Bronchial epithelial cell (primary cell): Measurements from ENCODE around the gene SEBOX. TPM values are rescaled to one million over a fixed set of nuclear protein-coding genes. Genes with fewer than 3 reads are reported as not detected.
A peak's percentile ranks its signal among the peaks of the same experiment; 100 is the strongest.

Source experiments
- DNase-seq: peaks from one replicate; pipeline ENCODE4 v3.0.0-alpha.2; 2010; ENCODE audit warnings: low read depth
- FAIRE-seq: peaks from 2 replicates; lab custom pipeline; 2011; peaks lifted over from hg19 to GRCh38; lab: Jason Lieb, UNC
- H3K27me3 ChIP-seq: 2 replicates; pipeline ENCODE4 v1.5.1; 2011; ENCODE audit warnings: low read length; ENCODE audit not compliant: control insufficient read depth, insufficient read depth
- H3K36me3 ChIP-seq: 2 replicates; pipeline ENCODE4 v1.5.1; 2011; ENCODE audit warnings: low read length; ENCODE audit not compliant: control insufficient read depth, insufficient read depth
- H3K4me3 ChIP-seq: 2 replicates; pipeline ENCODE4 v1.5.1; 2011; ENCODE audit warnings: mild to moderate bottlenecking, low read depth, low read length, control low read depth
- total RNA-seq: library from RNA; depleted of rRNA; stranded (reverse); fragments of >200 nt; gene quantifications from 2 replicates; pipeline ENCODE4 v1.2.1, GENCODE V29; 2014
- TF ChIP-seq, protein P1 (sequence below): IDR thresholded peaks from 2 replicates; pipeline ENCODE4 v1.5.1; 2011; ENCODE audit warnings: mild to moderate bottlenecking, moderate library complexity, low read length, control low read depth, inconsistent platforms; ENCODE audit not compliant: insufficient read depth, severe bottlenecking

SEBOX gene
- total RNA-seq, 1 donor from 2014 or later = not detected

DNA sequence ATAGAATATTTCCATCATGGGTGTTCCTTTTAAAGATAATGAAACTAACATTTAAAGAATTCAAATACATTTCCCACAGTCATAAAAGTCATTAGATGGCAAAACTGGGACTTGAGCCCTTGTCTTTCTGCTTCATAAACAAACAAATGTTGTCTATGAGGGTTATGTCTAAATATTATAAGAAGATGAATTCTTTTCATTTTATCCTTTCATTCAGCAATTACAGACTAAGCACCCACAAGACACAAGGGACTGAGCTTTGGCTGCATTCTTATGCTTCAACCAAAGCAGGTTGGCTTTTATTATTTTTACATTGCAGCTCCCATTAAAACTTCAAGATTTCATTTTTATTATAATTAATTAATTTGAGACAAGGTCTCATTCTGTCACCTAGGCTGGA, 21.4 kb upstream of the SEBOX start:
- FAIRE-seq (no peak), DNase-seq (no peak)
- Histone ChIP-seq H3K36me3 (no peaks in the 10 kb centered on the region), H3K4me3 (no peak overlapping the region), H3K27me3 (peaks cover 4% of the 10 kb centered on the region)
- TF ChIP-seq, protein P1, sequence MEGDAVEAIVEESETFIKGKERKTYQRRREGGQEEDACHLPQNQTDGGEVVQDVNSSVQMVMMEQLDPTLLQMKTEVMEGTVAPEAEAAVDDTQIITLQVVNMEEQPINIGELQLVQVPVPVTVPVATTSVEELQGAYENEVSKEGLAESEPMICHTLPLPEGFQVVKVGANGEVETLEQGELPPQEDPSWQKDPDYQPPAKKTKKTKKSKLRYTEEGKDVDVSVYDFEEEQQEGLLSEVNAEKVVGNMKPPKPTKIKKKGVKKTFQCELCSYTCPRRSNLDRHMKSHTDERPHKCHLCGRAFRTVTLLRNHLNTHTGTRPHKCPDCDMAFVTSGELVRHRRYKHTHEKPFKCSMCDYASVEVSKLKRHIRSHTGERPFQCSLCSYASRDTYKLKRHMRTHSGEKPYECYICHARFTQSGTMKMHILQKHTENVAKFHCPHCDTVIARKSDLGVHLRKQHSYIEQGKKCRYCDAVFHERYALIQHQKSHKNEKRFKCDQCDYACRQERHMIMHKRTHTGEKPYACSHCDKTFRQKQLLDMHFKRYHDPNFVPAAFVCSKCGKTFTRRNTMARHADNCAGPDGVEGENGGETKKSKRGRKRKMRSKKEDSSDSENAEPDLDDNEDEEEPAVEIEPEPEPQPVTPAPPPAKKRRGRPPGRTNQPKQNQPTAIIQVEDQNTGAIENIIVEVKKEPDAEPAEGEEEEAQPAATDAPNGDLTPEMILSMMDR = no peak

DNA sequence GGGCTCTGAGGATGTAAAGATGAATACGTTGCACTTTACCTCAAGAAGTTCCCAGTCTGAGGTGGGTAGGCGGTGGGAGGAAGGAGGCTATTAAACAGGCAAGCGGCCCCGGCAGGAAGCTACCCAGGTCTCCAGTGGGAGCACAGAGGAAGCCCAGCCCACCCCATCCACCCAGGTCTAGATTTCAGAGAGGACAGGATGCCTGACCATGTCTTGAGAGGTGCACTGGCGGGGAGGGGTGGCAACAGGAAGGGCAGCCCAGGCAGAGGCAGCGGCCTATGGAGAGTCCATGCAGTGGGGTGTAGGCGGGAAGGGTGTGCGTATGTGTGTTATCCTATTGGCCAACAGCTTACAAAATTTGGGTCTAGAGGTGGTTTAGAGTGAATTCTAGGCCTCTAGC, 20.4 kb upstream of the SEBOX start:
- no peak overlapping the region for H3K4me3 ChIP-seq

DNA sequence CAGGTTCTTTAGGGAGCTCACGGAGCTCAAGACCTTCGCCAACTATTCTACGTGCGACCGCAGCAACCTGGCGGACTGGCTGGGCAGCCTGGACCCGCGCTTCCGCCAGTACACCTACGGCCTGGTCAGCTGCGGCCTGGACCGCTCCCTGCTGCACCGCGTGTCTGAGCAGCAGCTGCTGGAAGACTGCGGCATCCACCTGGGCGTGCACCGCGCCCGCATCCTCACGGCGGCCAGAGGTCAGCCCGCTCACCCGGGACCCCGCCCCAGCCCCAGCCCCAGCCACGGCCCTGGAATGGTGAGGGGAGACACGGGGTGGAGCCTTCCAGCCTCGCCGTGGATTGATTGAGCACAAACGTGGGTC, 20.0 kb upstream of the SEBOX start:
- FAIRE-seq = no peak
- TF ChIP-seq, protein P1 = no peak
- no peak for DNase-seq

More for the DNA sequence above, 20.4 kb upstream of the SEBOX start:
- Histone ChIP-seq H3K36me3 (no peaks in the 10 kb centered on the region), H3K27me3 (peaks cover 6% of the 10 kb centered on the region)
- DNase-seq = no peak
- FAIRE-seq = no peak
- TF ChIP-seq, protein P1 = no peak

DNA sequence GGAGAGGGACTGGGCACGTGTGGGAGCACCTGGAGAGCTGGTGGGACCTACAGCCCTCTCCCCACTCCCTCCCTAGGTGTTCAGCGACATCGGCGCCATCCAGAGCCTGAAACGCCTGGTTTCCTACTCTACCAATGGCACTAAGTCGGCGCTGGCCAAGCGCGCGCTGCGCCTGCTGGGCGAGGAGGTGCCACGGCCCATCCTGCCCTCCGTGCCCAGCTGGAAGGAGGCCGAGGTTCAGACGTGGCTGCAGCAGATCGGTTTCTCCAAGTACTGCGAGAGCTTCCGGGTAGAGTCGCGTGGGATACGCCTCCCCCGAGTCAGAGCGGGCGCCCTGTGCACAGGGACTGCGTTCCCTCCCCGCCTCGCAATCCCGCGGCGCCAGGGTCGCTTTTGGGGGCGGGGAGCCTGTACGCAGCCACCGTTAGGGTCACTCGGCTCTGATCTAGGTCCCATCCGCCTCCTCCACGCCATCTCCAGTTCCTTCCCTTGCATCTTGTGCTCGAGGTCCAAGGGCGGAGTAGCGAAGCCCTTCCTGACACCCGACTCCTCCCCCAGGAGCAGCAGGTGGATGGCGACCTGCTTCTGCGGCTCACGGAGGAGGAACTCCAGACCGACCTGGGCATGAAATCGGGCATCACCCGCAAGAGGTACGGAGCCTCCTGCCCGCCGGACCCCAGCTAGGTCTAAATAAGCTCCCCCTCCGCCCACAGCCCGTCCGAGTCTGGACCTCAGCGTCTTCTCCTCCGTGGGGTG, 19.5 kb upstream of the SEBOX start:
- FAIRE-seq (no peak), DNase-seq (peak; percentile 21)
- H3K27me3 ChIP-seq = peaks cover 6% of the 10 kb centered on the region
- TF ChIP-seq, protein P1 = no peak
- H3K4me3 ChIP-seq = peak overlapping the region; percentile 36
- H3K36me3 ChIP-seq = no peaks in the 10 kb centered on the region

More for the DNA sequence above, 20.0 kb upstream of the SEBOX start:
- Histone ChIP-seq H3K4me3 (peak overlapping the region; percentile 36), H3K36me3 (no peaks in the 10 kb centered on the region), H3K27me3 (peaks cover 6% of the 10 kb centered on the region)

DNA sequence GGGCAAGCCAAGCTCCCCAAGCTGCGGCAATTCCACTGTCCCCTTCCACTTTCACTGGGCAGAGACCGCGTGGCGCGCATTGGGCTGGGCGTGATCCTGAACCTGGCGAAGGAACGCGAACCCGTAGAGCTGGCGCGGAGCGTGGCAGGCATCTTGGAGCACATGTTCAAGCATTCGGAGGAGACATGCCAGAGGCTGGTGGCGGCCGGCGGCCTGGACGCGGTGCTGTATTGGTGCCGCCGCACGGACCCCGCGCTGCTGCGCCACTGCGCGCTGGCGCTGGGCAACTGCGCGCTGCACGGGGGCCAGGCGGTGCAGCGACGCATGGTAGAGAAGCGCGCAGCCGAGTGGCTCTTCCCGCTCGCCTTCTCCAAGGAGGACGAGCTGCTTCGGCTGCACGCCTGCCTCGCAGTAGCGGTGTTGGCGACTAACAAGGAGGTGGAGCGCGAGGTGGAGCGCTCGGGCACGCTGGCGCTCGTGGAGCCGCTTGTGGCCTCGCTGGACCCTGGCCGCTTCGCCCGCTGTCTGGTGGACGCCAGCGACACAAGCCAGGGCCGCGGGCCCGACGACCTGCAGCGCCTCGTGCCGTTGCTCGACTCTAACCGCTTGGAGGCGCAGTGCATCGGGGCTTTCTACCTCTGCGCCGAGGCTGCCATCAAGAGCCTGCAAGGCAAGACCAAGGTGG, 16.3 kb upstream of the SEBOX start:
- FAIRE-seq = no peak
- peaks cover 6% of the 10 kb centered on the region for H3K27me3 ChIP-seq
- no peaks in the 10 kb centered on the region for H3K36me3 ChIP-seq
- TF ChIP-seq, protein P1 = peak; percentile 68
- DNase-seq = peak; percentile 25
- H3K4me3 ChIP-seq = no peak overlapping the region
